Panc1 (cell line): ENCODE results near the gene GUCY1A1. TPM values are rescaled to one million over a fixed set of nuclear protein-coding genes. Genes with fewer than 3 reads are reported as not detected.
"Not testable (repeated sequence)": the region's sequence is repeated elsewhere in the genome, so short reads cannot be mapped to it uniquely, and the experiment has no call there.

Experiments
- ATAC-seq: fragments of 200-7000 bp; cut with Tn5 transposase; 2 replicates; pipeline ENCODE4 v1.9.1; 2020; ENCODE audit warnings: mild to moderate bottlenecking, moderate library complexity
- BruUV-seq: library from RNA; stranded (reverse); fragments of 400-500 nt; replicated peaks from 2 replicates; lab custom pipeline; 2021; lab: Mats Ljungman, UMichigan
- CTCF ChIA-PET: fragments of 300-600 bp; sonication (Branson Sonifier 250); formaldehyde crosslinking; loops from one replicate; lab custom pipeline; 2022; ENCODE audit warnings: antibody characterized with exemption; lab: Charles Lee
- POLR2A ChIA-PET: fragments of 300-600 bp; sonication (Branson Sonifier 250); formaldehyde crosslinking; loops from one replicate; lab custom pipeline; 2022; ENCODE audit warnings: antibody characterized with exemption; lab: Charles Lee
- DNase-seq: peaks from one replicate; pipeline ENCODE4 v3.0.0-alpha.2; 2010; ENCODE audit warnings: low read depth, low spot score
- H3K27ac ChIP-seq: 2 replicates; pipeline ENCODE4 v1.5.1; 2011; ENCODE audit warnings: mild to moderate bottlenecking, low read length, inconsistent platforms
- H3K27me3 ChIP-seq: fragments of 200-500 bp; sonication (Bioruptor generic); 2 replicates; pipeline ENCODE4 v1.6.0; 2014; ENCODE audit warnings: low read length, inconsistent platforms; ENCODE audit not compliant: control insufficient read depth, insufficient read depth
- H3K36me3 ChIP-seq: fragments of 200-500 bp; sonication (Bioruptor generic); 2 replicates; pipeline ENCODE4 v1.5.1; 2014; ENCODE audit warnings: inconsistent platforms, mild to moderate bottlenecking, low read length, moderate library complexity; ENCODE audit not compliant: control insufficient read depth, insufficient read depth
- H3K4me1 ChIP-seq: 2 replicates; pipeline ENCODE4 v1.5.1; 2011; ENCODE audit warnings: inconsistent platforms, mild to moderate bottlenecking, low read length, moderate library complexity; ENCODE audit not compliant: control insufficient read depth, insufficient read depth
- H3K4me3 ChIP-seq, 2 experiments: 2 replicates each; pipeline ENCODE4 v1.5.1; 2011 to 2012; ENCODE audit warnings: low read depth in 2 of 2, low read length in 2 of 2, mild to moderate bottlenecking in 2 of 2, inconsistent platforms in 1 of 2, moderate library complexity in 1 of 2
- H3K9me3 ChIP-seq: fragments of 200-500 bp; sonication (Bioruptor generic); 2 replicates; pipeline ENCODE4 v1.5.1; 2014; ENCODE audit warnings: low read depth, mild to moderate bottlenecking, inconsistent platforms, low read length, moderate library complexity; ENCODE audit not compliant: control insufficient read depth, insufficient read depth
- POLR2AphosphoS5 ChIP-seq: IDR thresholded peaks from 2 replicates; pipeline ENCODE4 v1.6.1; 2012; ENCODE audit warnings: mild to moderate bottlenecking, low read depth, low read length, moderate library complexity
- SIN3A ChIP-seq: IDR thresholded peaks from 2 replicates; pipeline ENCODE4 v1.6.1; 2012; ENCODE audit warnings: low read depth, mild to moderate bottlenecking, low read length, moderate library complexity, borderline replicate concordance; ENCODE audit not compliant: insufficient read depth
- TCF7L2 ChIP-seq: IDR thresholded peaks from 2 replicates; pipeline ENCODE4 v1.6.1; 2011; ENCODE audit warnings: mild to moderate bottlenecking, low read depth, low read length, inconsistent platforms
- in situ Hi-C: cut with HindIII; loops from 2 replicates; pipeline ENCODE4 v1.10.0; 2016; ENCODE audit warnings: low sequenced_read_pairs, low pct_unique_long_range_greater_than_20kb
- intact Hi-C: fragments of 100-400 bp; cut with micrococcal nuclease; formaldehyde crosslinking; loops from one replicate; pipeline ENCODE4 v1.10.0; 2022; ENCODE audit not compliant: unreplicated experiment
- total RNA-seq: library from RNA; stranded (reverse); gene quantifications from one replicate; pipeline ENCODE4 v1.2.1, GENCODE V29; 2021; ENCODE audit not compliant: unreplicated experiment
- TF ChIP-seq, protein P1 (sequence below): fragments of 450-650 bp; IDR thresholded peaks from 2 replicates; pipeline ENCODE4 v1.5.1; 2017; ENCODE audit warnings: mild to moderate bottlenecking
- TF ChIP-seq, protein P2 (sequence below), 2 experiments: IDR thresholded peaks; 2 replicates each; pipeline ENCODE4 v1.6.1; 2011 to 2012; ENCODE audit warnings: low read depth in 2 of 2, control low read depth in 1 of 2, low read length in 1 of 2, mild to moderate bottlenecking in 1 of 2, moderate library complexity in 1 of 2; ENCODE audit not compliant: insufficient read depth in 1 of 2

The GUCY1A1 gene
- total RNA-seq, 1 experiment from 2014 or later: 0.57 TPM

DNA sequence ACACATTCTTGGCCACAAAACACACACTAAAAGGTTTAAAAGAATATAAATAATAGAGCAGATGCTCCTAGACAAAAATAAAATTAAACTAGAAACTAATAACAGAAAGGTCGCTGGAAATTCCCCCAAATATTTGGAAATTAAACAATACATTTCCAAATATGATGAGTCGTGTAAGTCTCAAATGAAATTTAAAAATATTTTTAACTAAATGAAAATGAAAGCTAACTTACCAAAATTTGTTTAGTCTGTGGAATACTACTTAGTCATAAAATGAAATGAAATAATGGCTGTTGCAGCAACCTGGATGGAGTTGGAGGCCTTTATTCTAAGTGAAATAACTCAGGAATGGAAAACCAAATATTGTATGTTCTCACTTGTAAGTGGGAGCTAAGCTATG, 20.6 kb upstream of the GUCY1A1 start:
- ChIA-PET POLR2A (no interaction called here), CTCF (no interaction called here)
- Histone ChIP-seq H3K9me3 (no peaks in the 10 kb centered on the region), H3K4me3 (no peak overlapping the region), H3K27ac (no peak overlapping the region), H3K36me3 (no peaks in the 10 kb centered on the region), H3K4me1 (no peaks in the 10 kb centered on the region), H3K27me3 (no peaks in the 10 kb centered on the region)
- no peak for TF ChIP-seq POLR2AphosphoS5
- TF ChIP-seq, protein P1, sequence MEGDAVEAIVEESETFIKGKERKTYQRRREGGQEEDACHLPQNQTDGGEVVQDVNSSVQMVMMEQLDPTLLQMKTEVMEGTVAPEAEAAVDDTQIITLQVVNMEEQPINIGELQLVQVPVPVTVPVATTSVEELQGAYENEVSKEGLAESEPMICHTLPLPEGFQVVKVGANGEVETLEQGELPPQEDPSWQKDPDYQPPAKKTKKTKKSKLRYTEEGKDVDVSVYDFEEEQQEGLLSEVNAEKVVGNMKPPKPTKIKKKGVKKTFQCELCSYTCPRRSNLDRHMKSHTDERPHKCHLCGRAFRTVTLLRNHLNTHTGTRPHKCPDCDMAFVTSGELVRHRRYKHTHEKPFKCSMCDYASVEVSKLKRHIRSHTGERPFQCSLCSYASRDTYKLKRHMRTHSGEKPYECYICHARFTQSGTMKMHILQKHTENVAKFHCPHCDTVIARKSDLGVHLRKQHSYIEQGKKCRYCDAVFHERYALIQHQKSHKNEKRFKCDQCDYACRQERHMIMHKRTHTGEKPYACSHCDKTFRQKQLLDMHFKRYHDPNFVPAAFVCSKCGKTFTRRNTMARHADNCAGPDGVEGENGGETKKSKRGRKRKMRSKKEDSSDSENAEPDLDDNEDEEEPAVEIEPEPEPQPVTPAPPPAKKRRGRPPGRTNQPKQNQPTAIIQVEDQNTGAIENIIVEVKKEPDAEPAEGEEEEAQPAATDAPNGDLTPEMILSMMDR: no peak
- TF ChIP-seq, protein P2, sequence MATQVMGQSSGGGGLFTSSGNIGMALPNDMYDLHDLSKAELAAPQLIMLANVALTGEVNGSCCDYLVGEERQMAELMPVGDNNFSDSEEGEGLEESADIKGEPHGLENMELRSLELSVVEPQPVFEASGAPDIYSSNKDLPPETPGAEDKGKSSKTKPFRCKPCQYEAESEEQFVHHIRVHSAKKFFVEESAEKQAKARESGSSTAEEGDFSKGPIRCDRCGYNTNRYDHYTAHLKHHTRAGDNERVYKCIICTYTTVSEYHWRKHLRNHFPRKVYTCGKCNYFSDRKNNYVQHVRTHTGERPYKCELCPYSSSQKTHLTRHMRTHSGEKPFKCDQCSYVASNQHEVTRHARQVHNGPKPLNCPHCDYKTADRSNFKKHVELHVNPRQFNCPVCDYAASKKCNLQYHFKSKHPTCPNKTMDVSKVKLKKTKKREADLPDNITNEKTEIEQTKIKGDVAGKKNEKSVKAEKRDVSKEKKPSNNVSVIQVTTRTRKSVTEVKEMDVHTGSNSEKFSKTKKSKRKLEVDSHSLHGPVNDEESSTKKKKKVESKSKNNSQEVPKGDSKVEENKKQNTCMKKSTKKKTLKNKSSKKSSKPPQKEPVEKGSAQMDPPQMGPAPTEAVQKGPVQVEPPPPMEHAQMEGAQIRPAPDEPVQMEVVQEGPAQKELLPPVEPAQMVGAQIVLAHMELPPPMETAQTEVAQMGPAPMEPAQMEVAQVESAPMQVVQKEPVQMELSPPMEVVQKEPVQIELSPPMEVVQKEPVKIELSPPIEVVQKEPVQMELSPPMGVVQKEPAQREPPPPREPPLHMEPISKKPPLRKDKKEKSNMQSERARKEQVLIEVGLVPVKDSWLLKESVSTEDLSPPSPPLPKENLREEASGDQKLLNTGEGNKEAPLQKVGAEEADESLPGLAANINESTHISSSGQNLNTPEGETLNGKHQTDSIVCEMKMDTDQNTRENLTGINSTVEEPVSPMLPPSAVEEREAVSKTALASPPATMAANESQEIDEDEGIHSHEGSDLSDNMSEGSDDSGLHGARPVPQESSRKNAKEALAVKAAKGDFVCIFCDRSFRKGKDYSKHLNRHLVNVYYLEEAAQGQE (IDR thresholded peaks at IDR 0.05; ENCODE audit: insufficient read depth in 1 of 2, low read depth in 2 of 2, low read length in 1 of 2): no peak
- no peak for TF ChIP-seq SIN3A
- TF ChIP-seq TCF7L2: no peak
- in situ Hi-C loops (no loop called here), intact Hi-C loops (no loop called here)
- no TSS peak for BruUV-seq
- no peak for ATAC-seq
- no peak for DNase-seq

DNA sequence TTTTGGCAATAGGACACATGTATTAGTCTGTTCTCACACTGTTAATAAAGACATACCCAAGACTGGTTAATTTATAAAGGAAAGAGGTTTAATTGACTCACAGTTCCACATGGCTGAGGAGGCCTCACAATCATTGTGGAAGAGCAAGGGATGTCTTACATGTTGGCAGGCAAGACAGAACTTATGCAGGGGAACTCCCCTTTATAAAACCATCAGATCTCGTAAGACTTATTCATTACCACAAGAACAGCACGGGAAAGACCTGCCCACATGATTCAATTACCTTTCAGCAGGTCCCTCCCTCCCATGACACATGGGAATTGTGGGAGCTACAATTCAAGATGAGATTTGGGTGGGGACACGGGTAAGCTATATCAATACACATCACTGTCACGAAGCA, 15.9 kb upstream of the GUCY1A1 start:
- CTCF ChIA-PET, BruUV-seq, H3K4me3 ChIP-seq, DNase-seq, H3K9me3 ChIP-seq, H3K36me3 ChIP-seq, H3K27ac ChIP-seq, intact Hi-C loops, H3K4me1 ChIP-seq, in situ Hi-C loops, ATAC-seq, H3K27me3 ChIP-seq, POLR2A ChIA-PET: not testable (repeated sequence)

DNA sequence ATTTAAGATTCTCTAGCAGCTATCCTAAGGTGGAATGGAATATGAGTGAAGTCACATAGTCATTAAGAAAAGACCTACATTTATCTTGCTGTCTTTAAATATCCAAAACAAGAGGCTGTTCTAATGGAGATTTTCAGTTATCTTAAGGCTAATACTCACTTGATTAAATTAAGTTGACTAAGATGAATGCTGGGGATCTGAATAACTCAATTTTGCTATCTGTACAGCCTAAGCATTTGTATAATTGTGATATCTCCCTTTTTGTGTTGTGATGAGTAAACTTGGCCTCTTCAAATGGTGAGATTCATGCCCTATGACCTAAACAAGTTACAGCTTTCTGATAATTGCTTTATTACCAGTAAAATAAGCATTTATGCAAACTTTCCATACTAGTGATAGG, 13.6 kb upstream of the GUCY1A1 start:
- TF ChIP-seq TCF7L2: no peak
- TF ChIP-seq, protein P2 (IDR thresholded peaks at IDR 0.05; ENCODE audit: insufficient read depth in 1 of 2, low read depth in 2 of 2, low read length in 1 of 2): no peak
- no peak for TF ChIP-seq SIN3A
- TF ChIP-seq POLR2AphosphoS5: no peak
- TF ChIP-seq, protein P1: no peak
- no TSS peak for BruUV-seq
- intact Hi-C loops: no loop called here
- CTCF ChIA-PET: interaction anchor here (0.5 kb wide), 1 partner anchor 34 kb away, joined by 4 read pairs; no protein-coding TSS in a partner anchor
- Histone ChIP-seq H3K4me1 (no peaks in the 10 kb centered on the region), H3K27me3 (no peaks in the 10 kb centered on the region), H3K4me3 (no peak overlapping the region), H3K9me3 (no peaks in the 10 kb centered on the region), H3K27ac (no peak overlapping the region), H3K36me3 (no peaks in the 10 kb centered on the region)
- ATAC-seq (no peak), DNase-seq (no peak)
- in situ Hi-C loops: no loop called here
- POLR2A ChIA-PET: no interaction called here
